Progenitor cell of endocrine pancreas (in vitro differentiated cells): ENCODE results near the gene AKT2. TPM values are rescaled to one million over a fixed set of nuclear protein-coding genes. Genes with fewer than 3 reads are reported as not detected.

Experiments
- DNase-seq: peaks from one replicate; pipeline ENCODE4 v3.0.0; 2021; ENCODE audit warnings: low spot score; ENCODE audit not compliant: unreplicated experiment
- H3K27ac Mint-ChIP-seq: 2 replicates; pipeline ENCODE4 v1.8.0; 2021; ENCODE audit warnings: mild to moderate bottlenecking, moderate library complexity, mixed read lengths
- H3K27me3 Mint-ChIP-seq: 2 replicates; pipeline ENCODE4 v1.8.0; 2021; ENCODE audit warnings: mixed read lengths
- H3K36me3 Mint-ChIP-seq: 2 replicates; pipeline ENCODE4 v1.8.0; 2022; ENCODE audit warnings: mixed read lengths; ENCODE audit not compliant: insufficient read depth
- H3K4me1 Mint-ChIP-seq: 2 replicates; pipeline ENCODE4 v1.8.0; 2021; ENCODE audit warnings: low read depth, mixed read lengths
- H3K4me3 Mint-ChIP-seq: 2 replicates; pipeline ENCODE4 v1.8.0; 2021; ENCODE audit warnings: low read depth, mild to moderate bottlenecking, moderate library complexity, mixed read lengths
- H3K9me3 Mint-ChIP-seq: 2 replicates; pipeline ENCODE4 v1.8.0; 2021; ENCODE audit warnings: low read depth, mixed read lengths
- total RNA-seq: library from RNA; stranded (reverse); gene quantifications from 2 replicates; pipeline ENCODE4 v1.2.1, GENCODE V29; 2021
- TF ChIP-seq, protein P1 (sequence below): fragments of 200-600 bp; sonication (generic); IDR thresholded peaks from one replicate; pipeline ENCODE4 v1.5.0; 2021; ENCODE audit warnings: antibody characterized with exemption, mild to moderate bottlenecking; ENCODE audit not compliant: unreplicated experiment

Gene AKT2
- total RNA-seq, 1 donor from 2014 or later = 200 TPM

DNA sequence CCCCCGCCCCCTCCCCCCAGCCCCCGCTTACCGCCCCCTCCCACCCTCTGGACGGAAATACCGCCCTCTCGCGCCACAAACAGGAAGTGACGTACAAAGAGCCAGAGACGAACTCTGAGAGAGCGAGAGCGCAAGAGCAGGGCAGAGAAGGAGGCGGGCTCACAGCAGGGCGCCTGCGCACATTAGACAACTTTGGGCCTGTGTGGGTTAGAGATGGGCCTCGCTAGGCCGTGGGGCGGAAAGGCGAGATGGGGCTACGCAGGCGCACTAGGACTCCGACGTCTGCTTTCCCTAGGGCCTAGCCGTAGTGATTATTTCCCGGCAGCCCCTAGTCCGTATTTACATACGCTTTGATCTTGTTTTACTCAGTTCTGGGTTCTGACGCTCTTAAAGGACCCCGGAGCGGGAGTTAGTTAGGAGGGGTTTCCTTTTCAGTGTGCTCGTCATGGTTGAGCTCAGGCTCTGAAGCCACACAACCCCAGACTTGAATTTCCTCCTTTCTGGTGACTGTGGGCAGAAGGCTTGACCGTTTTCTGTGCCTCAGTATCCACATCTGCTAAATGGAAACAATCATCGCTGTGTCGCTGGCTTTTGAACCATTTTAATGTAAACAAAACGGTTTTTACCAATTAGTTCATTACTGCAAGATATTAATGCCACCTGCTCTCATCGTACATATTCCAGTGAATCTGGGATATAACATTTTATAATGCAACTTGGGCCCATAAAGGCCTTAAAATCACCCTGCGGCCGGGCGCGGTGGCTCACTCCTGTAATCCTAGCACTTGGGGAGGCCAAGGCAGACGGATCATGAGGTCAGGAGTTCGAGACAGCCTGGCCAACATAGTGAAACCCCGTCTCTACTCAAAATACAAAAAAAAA is 449 bp upstream of the AKT2 start:
- no peaks in the 10 kb centered on the region for H3K9me3 Mint-ChIP-seq
- H3K36me3 Mint-ChIP-seq = no peaks in the 10 kb centered on the region
- peak; percentile 94 for DNase-seq
- peak overlapping the region; percentile 99 for H3K27ac Mint-ChIP-seq
- H3K27me3 Mint-ChIP-seq = no peaks in the 10 kb centered on the region
- peaks cover 22% of the 10 kb centered on the region for H3K4me1 Mint-ChIP-seq
- TF ChIP-seq, protein P1, sequence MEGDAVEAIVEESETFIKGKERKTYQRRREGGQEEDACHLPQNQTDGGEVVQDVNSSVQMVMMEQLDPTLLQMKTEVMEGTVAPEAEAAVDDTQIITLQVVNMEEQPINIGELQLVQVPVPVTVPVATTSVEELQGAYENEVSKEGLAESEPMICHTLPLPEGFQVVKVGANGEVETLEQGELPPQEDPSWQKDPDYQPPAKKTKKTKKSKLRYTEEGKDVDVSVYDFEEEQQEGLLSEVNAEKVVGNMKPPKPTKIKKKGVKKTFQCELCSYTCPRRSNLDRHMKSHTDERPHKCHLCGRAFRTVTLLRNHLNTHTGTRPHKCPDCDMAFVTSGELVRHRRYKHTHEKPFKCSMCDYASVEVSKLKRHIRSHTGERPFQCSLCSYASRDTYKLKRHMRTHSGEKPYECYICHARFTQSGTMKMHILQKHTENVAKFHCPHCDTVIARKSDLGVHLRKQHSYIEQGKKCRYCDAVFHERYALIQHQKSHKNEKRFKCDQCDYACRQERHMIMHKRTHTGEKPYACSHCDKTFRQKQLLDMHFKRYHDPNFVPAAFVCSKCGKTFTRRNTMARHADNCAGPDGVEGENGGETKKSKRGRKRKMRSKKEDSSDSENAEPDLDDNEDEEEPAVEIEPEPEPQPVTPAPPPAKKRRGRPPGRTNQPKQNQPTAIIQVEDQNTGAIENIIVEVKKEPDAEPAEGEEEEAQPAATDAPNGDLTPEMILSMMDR = no peak
- peak overlapping the region; percentile 84 for H3K4me3 Mint-ChIP-seq

DNA sequence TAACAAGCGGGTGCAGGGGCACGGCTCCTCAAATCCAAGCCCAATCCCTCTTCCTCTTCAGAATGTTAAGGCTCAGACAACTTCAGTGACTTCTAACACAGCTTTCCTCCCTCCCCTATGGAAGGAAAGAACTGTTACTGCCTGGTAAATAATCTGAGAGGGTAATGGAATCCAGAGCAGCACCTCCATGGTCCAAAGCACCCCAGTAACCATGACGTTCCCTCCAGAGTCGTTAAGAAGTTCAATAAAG is 969 bp downstream of the AKT2 start:
- Mint-ChIP-seq H3K36me3 (no peaks in the 10 kb centered on the region), H3K4me1 (peaks cover 26% of the 10 kb centered on the region), H3K27me3 (no peaks in the 10 kb centered on the region), H3K9me3 (no peaks in the 10 kb centered on the region), H3K27ac (peak overlapping the region; percentile 95), H3K4me3 (peak overlapping the region; percentile 84)
- no peak for DNase-seq
- TF ChIP-seq, protein P1 = no peak

DNA sequence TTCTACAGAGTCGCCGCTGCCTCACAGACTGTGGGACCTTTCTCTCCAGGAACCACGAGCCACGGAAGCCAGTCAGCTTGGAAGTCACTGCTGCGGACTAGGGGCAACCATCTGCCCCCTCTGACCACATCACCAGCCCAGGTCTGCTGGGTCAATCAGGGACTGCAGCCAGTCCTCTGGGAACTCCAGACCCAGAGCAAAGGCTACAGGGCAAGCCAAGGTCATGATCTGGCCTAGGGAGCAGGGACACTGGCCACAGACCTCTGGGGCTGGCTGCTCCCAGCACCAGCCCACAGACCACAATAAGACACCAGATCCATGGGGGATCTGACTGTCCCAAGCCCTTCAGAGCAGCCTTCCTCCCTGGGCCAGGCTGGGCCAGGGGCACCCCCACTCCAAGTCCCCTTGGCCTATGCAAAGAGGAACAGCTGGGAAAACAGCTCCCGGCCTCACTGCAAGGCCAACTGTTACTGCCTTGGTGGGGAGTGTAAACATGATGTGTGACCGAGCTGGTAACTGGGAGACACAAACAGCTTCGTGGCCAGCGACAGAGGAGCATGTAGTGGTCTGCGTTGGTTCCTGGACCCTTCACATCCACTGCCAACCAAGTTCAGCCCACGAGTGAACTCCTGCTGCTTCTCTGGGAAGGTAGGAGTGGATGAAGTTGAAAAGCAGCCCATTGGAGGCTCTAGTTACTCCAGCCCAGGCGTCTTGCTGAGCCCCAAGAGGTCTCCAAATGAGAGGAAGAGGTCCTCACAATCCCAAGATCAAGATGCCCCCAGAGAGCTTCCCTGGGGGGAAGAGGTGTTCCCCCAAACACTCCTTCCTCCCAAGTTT is 1.5 kb downstream of the AKT2 start:
- H3K27me3 Mint-ChIP-seq = no peaks in the 10 kb centered on the region
- no peak for DNase-seq
- H3K36me3 Mint-ChIP-seq = no peaks in the 10 kb centered on the region
- TF ChIP-seq, protein P1 = no peak
- peak overlapping the region; percentile 95 for H3K27ac Mint-ChIP-seq
- H3K9me3 Mint-ChIP-seq = no peaks in the 10 kb centered on the region
- H3K4me1 Mint-ChIP-seq = peaks cover 26% of the 10 kb centered on the region
- H3K4me3 Mint-ChIP-seq = peak overlapping the region; percentile 84

DNA sequence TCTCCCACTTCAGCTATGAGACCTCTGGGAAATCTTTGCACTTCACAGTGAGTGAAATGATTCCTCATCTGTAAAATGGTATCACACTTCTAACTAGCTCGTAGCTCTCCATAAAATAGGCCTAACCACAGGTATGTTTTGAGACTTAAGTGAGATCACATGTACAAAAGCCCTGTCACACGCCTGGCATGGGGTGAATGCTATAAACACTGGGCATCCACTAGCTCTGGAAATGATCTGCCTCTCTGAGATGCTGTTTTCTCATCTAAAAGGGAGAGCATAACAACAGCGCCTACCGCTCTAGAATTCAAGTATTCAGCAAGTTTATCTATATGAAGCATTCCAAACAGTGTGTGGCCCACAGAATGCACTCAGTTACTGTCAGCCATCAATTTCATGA is 2.2 kb downstream of the AKT2 start:
- H3K27me3 Mint-ChIP-seq = no peaks in the 10 kb centered on the region
- no peaks in the 10 kb centered on the region for H3K36me3 Mint-ChIP-seq
- TF ChIP-seq, protein P1 = no peak
- H3K9me3 Mint-ChIP-seq = no peaks in the 10 kb centered on the region
- peak overlapping the region; percentile 95 for H3K27ac Mint-ChIP-seq
- no peak for DNase-seq
- H3K4me3 Mint-ChIP-seq = peak overlapping the region; percentile 84
- peaks cover 29% of the 10 kb centered on the region for H3K4me1 Mint-ChIP-seq

GRCh38 chr19:40282209-40282580 is 3.0 kb downstream of the AKT2 start:
- TF ChIP-seq, protein P1 = no peak
- Mint-ChIP-seq H3K27me3 (no peaks in the 10 kb centered on the region), H3K9me3 (no peaks in the 10 kb centered on the region), H3K36me3 (no peaks in the 10 kb centered on the region), H3K27ac (no peak overlapping the region), H3K4me1 (peaks cover 34% of the 10 kb centered on the region), H3K4me3 (no peak overlapping the region)
- DNase-seq = no peak
